NCI-H1105 treated with DMSO at 0.1 percent for 48 hours (cell line): ENCODE results near the gene VIPR1.
A peak's percentile ranks its signal among the peaks of the same experiment; 100 is the strongest.

ENCODE experiments used
- DNase-seq: peaks from one replicate; lab custom pipeline; 2025; lab: John Stamatoyannopoulos, UW

The VIPR1 gene

DNA sequence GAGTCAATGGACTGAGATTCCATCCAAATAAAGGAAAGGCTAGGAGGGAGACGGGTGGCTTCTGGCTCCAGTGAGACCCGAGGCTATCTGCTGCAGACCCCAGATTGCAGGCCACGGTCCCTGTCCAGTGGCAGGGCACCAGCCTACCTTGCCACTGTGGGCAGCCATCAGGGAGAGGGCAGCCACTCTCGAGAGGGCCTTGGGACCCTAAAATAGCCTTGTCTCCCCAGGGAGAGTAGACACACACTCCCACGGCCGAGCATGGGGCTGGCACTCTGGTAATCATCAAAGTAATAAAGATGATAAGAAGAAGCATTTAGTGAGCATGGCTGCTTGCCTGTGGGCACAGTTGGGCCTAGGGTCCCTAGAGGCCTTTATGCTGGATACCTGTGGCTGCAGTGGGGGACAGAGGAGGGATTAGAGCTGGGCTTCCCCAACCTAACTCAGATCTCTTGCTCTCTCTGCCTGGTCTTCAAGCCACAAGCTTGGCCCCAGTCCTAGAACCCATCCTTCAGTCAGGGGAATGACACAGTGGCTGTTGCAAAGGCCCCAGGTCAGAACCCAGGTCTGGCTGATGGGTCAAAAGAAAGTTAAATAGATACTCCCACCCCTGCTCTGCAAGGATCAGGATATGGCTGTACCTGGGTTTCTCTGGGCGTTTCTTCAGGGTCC, 9.2 kb upstream of the VIPR1 start:
- DNase-seq: no peak

DNA sequence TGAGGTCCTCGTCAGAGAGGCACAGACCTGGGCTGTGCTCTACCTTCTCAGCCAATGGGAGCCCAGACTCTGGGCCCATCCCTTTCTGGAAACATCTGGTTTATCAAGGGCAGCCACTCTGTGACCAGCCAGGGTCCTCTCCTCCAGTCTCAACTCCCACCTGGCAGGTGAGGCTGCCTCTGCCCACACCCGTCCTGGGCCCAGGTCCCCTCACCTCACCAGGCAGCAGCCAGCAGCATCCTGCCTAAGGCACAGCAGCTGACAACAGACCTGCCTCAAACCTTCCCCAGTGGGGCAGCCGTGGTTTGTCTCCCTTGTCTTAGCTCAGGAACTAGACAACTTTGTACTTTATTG, 8.7 kb upstream of the VIPR1 start:
- no peak for DNase-seq

DNA sequence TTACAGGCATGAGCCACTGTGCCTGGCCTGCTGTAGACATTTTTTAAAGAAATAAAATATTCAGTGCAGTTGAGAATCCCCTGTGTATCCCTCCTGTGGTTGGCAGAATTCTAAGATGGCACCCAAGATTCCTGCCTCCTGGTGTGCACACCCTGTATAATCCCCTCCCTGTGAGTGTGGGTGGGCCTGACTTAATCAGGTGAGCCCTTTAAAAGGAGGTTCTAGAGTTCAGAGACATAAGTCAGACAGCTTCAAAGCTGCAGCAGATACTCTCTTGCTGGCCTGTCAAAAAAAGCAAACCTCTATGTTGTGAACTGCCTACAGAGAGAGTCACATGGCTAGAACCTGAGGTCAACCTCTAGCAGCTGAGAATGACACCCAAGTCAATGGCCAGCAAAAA, 7.0 kb upstream of the VIPR1 start:
- DNase-seq: no peak

DNA sequence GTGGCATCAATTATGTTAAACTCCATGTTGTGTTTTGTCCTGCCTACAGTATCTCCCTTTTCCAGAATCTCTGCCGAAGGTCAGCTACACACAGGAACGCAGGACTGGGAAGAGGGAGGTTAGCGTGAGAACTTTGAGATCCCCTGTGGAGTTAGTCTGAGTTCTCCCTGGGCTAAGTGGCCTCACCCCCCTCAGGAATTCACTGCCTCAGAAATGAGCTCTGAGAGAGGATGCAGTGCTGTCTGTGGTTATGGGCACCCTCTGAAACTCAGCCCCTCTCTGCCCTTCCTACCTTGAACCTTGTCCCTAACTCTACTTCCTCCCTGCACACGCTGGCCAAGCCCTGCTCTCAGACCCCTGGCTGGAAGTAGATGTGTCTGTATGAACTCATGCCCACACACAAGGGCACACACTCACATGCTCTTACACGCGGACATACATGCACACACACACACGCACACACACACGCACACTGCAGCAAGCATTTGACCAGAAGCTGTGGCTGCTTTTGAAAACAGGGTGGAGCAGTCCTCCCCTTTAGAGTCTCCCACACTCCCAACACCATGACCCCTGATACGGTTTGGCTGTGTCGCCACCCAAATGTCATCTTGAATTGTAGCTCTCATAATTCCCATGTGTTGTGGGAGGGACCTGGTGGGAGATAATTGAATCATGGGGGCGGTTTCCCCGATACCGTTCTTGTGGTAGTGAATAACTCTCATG, 5.3 kb upstream of the VIPR1 start:
- DNase-seq: no peak

DNA sequence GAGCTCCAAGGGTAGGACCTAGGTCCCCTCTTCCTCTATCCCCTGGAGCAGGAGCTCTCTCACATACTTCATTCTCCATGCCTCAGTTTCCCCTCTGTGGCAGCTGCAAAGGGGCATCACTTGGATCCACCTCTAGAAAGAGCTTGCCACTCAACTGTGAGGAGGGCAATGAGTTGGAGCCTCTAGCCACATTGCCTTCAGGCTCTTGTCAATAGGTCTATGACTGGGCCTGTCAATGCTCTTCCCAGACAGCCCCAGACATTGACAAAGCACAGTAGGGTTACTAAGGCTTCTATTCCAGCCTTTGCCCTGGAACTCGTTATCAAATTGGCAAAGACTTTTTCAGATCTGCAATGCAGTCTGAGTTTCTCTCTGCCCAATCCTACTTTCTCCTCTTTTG, 4.4 kb upstream of the VIPR1 start:
- no peak for DNase-seq

DNA sequence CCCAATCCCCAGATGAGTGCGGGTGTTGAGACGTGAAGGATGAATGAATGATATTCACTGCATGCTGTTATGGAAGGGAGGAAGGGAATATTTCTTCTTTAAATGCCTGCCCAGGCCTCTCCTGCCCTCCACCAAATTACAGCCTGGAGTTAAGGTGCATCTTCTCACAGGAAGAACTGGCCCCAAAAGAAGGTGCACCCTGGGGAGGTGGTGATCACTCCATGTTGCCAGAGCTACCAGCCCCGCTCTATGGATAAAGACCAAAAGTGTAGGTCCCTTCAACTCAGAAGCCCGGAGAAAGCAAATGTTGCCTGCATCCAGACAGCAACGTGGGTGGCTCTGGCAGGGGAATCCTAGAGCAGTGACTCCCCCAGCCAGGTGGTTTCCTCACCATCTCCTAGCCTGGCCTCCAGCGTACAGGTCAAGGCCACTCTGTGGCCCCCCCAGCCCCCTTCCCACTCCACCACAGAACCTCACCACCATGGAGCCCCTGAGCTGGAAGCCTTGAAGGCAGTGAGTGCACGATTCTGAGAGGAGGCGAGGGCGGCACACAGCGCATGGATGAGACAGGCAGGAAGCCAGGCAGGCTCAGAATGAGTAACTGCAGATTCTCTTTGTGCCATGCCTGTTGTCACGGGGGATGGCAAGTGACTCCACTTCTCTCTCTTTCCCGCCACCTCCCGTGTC, 3.5 kb upstream of the VIPR1 start:
- DNase-seq: no peak

DNA sequence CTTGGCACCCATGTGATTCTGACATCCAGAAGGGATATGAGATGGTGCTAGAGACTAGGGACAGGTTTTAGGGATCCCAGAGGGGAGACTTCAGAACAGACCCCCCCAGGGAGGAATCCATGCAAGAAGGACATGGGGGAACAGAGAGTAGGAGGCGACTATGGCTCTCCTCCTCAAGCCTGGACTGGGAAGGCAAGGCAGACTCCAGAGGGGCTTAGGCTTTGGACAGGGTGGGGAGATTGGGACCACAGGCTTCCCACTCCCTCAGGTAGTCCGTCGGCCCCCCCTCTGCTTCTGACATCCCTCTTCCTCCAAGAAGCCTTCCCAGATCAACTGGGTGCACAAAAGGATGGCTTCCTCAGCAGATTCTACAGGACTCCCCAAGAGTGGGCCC, 3.0 kb upstream of the VIPR1 start:
- no peak for DNase-seq

DNA sequence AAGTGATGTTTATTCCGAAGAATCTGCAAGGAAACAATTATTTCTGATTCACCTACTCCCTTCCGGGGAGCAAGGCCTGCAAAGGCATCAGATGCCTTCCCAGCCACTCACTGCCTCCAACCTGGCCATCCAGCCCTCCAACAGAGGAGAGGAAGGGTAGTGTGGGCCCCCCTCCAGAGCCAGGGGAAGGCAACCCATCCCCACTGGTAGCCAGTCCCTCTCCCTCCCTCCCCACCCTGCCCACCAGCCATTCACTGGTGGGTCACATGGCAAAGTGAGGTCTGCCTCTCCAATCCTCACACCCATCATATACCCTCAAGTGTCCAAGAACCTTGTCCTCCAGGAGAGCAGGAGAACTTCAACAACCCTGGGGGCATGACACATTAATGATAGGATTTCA, 2.4 kb upstream of the VIPR1 start:
- DNase-seq: no peak

DNA sequence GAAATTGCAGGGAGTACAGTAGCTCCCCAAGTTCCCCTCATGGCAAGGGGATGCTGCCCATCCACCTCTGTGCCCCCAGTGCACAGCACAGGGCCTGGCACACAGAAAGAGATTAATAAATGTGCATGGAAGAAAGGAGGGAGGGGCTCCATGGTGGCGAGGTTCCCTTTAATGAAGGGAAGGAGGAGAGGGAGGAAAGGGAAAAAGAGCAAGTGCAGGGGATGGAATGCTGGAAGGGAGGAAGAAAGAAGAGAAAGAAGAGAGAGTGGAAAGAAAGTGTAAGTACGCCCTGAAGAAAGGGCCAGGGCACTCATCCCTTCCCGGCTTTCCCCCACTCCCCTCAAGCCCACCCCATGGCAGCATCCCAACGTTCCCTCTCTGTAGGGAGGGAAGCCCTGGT, 1.5 kb upstream of the VIPR1 start:
- no peak for DNase-seq

DNA sequence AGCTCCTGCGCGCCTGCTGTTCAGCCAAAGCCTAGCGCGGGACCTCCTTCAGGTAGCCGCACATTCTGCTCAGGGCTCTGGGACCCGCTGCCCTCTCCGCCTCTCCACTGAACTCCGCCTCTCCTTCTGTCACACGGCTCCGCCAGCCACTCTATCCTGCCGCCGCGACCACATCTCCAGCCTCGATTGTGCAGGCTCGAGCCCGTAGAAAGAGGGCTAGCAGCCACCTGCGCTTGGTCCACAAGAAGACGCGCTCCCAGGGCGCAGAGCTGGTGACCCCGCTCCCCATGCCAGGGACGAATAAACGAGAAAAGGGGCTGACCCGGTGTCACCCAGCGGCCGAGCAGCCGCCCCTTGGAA, 1.1 kb upstream of the VIPR1 start:
- peak; percentile 6 for DNase-seq

DNA sequence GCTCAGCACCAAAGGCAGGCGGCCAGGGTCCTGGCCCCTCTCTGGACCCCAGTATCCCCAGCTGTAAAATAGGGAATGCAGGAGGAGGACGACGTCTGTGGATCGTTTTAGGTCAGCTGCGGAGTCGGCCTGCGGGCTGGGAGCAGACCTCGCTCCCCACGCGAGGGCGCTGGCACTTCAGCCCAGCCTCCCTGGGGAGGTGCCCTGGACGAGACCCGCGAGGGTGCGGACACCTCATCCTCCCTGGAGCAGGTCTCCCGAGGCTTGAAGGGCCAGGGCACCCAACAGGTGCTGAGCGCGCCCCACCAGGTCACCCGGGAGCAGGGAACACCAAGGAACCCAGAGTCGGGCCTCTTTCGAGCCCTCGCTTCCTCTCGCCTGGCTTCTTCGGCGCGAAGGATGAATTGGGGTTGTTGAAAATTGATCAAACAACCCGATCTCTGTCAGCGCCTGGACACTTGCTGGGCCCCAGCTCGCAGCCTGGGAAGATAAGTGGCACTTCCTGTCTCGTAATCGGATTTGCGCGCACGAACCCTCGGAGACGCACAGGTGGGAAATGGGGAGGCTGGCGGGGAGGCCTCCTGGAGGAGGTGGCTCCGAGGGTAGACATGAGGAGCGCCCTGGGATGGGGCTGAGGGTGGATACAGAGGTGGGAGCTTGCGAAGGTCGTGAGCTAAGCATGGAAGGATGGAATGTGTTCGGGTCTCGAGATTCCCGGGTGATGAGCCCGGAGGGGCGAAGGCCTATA, 588 bp upstream of the VIPR1 start:
- peak; percentile 28 for DNase-seq

DNA sequence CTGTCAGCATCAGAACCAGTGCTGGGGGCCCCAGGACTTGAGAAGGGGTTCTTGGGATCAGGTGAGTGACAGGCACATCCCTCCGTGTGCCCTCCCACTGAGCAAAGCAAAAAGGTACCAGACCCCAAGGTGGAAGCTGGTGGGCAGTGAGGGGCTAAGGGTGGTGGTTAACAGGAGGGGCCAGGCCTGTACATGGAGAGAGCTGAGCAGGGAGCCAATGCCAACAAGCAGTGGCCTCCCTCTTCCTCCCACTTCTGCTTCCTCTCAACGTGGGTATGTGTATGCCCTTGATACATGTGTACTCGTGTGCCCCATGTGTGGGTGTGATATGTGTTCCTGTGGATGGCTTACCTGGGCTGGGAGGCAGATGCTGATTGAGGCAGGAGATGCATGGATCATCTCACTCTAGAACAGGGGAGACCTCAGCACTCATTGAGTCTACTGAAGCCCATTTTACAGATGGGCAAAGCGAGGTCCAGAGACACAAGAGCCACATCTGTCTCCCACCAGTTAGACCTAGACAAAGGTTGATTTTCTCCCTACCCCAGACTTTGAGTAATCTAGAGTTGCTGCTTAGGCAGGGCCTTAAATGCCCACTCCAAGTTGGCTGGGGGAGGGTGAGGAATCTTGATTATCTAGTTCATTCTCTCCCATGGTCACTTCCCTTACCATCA, 945 bp downstream of the VIPR1 start:
- DNase-seq: no peak

DNA sequence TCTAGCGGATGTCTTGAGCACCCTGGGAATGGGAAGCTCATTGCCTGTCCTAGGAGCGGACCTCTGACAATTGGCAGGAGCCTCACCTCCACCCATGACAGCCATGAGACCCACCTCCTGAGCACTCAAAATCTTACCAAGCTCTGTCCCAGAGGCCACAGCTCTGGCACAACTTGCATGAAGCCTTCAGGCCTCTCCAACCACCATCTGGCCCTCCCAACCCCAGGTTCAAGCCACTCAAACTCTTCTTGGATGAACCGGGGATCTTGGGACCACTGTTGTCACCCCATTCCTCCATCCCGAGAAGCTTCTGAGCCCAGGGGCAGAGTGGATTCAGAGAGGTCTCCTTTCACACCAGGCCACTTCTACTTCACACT, 1.5 kb downstream of the VIPR1 start:
- DNase-seq: no peak

DNA sequence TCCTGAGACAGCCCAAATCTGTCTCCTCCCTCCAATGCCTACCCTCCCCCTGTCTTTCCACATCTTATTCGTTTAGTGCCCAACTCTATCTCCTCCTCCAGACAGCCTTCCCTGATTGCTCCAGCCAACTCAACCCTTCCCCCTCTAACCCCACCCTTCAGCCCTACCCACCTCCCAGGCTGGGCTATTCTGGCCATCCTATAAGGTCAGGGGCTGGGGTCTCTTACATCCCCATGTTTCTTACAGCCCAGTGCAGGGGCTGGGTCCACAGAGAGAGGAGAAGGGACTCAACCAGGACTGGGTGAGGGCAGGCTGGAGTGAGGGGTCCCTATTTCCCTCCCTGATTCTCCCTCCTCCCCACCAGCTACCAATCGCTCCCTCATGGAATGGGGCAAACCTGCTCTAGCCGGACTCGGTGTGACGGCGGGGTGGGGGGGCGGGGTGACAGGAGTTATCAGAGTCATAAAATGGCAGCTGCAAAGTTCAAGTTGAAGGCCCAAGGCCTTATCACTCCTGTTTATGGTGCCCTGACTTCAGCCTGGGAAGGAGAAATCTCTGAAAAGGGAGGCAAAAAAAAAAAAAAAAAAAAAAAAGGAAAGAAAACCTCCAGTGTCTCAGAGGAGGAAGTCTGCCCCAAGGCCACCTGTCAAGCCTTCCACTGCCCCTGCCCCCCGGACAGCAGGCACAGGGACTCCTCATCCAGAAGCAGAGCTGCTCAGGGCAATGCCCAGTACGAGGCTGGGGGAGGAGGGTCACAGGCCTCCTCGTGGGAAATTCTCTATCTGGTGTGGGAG, 2.1 kb downstream of the VIPR1 start:
- no peak for DNase-seq

DNA sequence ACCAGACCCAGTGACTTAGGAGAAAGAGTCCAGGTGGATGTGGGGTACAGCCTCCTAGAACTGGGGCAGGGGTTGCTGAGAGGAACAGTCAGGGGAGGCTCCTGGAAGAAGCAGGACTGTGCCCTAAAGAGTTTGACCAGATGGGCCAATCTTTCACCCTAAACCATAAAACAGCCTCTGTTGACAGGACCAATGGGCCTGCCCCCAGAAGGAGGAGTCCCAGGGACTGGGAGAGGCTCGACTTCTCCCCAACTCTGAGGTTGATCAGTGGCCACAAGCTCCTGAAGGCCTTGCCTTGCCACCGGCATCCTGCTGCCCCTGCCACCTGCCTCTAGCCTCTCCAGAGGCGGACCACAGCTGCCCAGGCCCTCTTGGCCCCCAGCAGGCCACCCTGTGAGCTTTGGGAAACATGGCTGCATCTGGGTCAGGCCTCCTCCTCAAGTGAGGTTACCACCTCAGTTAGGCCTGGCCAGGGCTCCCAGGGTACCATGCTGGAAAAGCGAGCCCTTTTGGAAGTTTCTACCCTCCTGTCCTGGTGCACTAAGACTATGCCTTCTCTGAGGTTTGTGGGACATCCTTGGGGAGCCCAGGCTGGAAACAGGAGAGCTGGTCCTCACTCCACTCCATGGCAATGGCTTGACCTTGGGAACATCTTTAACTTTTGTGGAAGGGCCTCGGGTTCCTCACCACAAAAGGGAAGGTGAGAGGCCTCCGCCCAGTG, 2.8 kb downstream of the VIPR1 start:
- DNase-seq: no peak

DNA sequence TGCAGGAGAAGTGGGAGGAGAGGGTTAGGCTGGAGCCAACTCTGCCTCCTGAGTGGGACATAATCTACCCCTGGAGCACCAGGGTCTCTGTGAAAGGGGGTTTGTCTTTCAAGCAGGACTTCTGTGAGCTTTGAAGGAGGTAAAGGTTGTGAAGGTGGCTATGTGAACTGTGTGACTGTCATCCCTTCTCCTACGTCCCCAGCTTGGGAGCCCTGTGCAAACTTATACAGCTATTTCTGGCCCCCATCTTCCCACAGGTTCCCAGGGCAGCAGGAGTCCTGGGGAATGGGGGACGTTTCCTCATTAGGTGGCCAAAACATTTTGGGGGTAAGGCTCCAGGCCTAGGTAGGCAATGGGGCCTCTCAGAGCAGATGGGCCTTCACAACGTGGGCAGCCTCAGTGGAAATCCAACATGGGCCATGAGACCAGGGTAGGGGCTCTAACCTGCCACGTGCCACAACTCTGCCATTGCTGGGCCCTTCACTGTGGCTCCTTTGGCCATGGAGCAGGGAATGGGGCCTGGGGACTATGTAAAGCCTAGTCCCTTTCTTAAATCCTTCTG, 3.5 kb downstream of the VIPR1 start:
- DNase-seq: no peak

DNA sequence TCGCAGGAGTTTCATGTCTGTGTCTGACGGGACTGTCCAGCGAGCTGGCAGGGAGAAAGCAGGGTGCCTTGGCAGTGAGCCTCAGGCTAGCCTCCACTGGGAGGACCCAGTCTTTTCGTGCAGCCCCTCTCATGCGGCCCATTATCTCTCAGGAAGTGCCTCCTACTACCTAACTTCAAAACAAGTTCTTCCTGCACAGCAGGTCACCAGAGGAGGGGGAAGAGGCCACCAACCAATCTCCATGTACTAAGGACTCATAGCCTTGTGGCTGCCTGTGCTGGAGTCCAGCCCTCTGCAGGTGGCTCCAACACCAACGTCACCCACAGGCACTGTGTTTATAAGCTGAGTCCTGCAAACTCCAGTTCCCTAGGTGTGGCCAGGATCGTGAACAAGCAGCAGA, 4.8 kb downstream of the VIPR1 start:
- DNase-seq: no peak

DNA sequence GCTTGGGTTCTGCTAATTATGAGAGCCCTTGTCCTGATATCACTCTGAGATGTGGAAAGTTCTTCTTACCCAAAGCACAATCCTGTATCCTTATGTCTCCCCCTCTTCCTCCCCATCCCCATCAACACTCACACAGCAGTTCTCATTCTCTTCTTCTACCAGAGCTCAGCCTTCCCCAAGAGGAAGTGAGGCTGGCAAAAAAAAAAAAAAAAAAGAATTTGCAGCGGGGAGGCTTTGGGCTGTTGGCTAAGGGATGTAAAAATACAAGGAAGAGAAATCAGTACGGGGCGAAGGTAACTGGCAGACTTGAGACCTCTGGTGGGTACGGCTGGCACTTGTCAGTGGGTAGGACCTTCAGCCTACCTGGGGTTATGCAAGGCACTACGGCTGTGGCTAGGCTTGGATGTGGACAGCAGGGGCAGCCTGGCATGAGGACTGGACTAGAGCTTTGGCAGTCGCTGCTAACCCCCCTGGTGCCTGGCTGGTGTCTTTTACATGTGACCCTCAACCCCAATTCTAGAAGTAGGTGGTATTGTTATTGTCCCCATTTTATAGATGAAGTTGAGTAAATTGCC, 5.4 kb downstream of the VIPR1 start:
- DNase-seq: no peak

DNA sequence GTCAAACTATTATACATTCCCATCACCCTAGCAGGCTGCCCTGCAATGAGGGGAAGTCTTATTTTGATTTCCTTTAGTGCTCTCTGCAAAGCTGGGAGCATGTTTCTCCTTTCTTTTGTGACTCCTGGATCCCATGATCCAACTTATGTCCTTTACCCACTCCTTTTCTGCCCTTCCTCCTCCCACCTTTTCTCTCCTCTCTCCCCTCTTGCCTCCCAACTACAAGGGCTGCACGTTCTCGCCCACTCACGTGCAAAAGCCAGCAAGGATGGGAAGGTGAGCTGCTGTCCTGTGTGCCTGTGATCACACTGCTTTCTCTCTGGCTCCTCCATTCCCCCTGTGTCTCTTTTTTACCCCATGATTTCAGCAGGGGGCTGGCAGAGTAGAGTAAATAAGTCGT, 6.1 kb downstream of the VIPR1 start:
- no peak for DNase-seq

DNA sequence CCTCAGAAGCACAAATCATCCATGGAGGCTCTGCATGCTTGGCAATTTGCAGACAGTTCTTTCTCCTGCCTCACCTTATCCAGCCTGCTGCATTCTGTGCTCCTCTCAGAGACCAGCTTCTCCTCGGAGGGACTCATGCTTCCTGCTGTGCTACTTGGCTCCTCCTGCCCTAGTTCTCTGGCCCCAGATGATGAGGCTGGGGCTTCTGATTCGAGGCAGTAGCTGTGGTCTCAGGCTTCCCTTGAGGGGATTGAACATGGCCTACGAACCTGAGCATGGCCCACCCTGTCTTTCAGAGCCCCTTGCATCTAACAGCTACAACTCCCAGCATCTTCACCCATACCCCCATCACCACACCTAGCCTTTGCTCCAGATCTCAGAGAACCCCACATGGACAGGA, 6.7 kb downstream of the VIPR1 start:
- no peak for DNase-seq
